Vagina (tissue), 2 donors: ENCODE measurements around the gene JKAMP.

ENCODE experiments used
- POLR2AphosphoS5 ChIP-seq, 2 donors: sonication (generic); formaldehyde crosslinking; IDR thresholded peaks; one replicate each; pipeline ENCODE4 v1.9.0; 2017; ENCODE audit warnings: antibody characterized with exemption in 2 of 2, mild to moderate bottlenecking in 2 of 2, low read depth in 1 of 2; ENCODE audit not compliant: insufficient read depth in 1 of 2
- TF ChIP-seq, protein P1 (sequence below), 3 experiments: fragments of 450-650 bp in 2 of 3; fragments of 200-600 bp in 1 of 3; sonication (generic) in 1 of 3; IDR thresholded peaks; one replicate each; pipeline ENCODE4 v1.5.1; 2017 to 2019; ENCODE audit warnings: antibody characterized with exemption in 3 of 3, mild to moderate bottlenecking in 2 of 3, moderate library complexity in 2 of 3

- TF ChIP-seq, protein P1, sequence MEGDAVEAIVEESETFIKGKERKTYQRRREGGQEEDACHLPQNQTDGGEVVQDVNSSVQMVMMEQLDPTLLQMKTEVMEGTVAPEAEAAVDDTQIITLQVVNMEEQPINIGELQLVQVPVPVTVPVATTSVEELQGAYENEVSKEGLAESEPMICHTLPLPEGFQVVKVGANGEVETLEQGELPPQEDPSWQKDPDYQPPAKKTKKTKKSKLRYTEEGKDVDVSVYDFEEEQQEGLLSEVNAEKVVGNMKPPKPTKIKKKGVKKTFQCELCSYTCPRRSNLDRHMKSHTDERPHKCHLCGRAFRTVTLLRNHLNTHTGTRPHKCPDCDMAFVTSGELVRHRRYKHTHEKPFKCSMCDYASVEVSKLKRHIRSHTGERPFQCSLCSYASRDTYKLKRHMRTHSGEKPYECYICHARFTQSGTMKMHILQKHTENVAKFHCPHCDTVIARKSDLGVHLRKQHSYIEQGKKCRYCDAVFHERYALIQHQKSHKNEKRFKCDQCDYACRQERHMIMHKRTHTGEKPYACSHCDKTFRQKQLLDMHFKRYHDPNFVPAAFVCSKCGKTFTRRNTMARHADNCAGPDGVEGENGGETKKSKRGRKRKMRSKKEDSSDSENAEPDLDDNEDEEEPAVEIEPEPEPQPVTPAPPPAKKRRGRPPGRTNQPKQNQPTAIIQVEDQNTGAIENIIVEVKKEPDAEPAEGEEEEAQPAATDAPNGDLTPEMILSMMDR (IDR thresholded peaks at IDR 0.05): no peak
- no peak for TF ChIP-seq POLR2AphosphoS5 (IDR thresholded peaks at IDR 0.05; ENCODE audit: insufficient read depth in 1 of 2, low read depth in 1 of 2)
Observed at GRCh38 chr14:59460378-59460777, 23.9 kb upstream of the JKAMP start.
